Activated T-helper 17 cell treated with anti-CD3 and anti-CD28 coated beads, Interleukin-2, amount 50 U/mL, for 72 hours (primary cell): Measurements from ENCODE around the gene GMPR2. TPM values are rescaled to one million over a fixed set of nuclear protein-coding genes. Genes with fewer than 3 reads are reported as not detected.

Experiments
- ATAC-seq: fragments of 150-1000 bp; cut with Tn5 transposase; replicated peaks from 2 replicates; pipeline ENCODE4 v1.10.0; 2021; ENCODE audit warnings: mild to moderate bottlenecking, moderate library complexity
- H3K27ac Mint-ChIP-seq: one replicate; pipeline ENCODE4 v1.8.0; 2022; ENCODE audit warnings: mixed read lengths
- H3K27me3 Mint-ChIP-seq: one replicate; pipeline ENCODE4 v1.8.0; 2022; ENCODE audit warnings: mixed read lengths
- H3K36me3 Mint-ChIP-seq: one replicate; pipeline ENCODE4 v1.8.0; 2022; ENCODE audit warnings: low read depth, mild to moderate bottlenecking, mixed read lengths
- H3K4me1 Mint-ChIP-seq: one replicate; pipeline ENCODE4 v1.8.0; 2022; ENCODE audit warnings: mixed read lengths
- H3K4me3 Mint-ChIP-seq: one replicate; pipeline ENCODE4 v1.8.0; 2022; ENCODE audit warnings: mild to moderate bottlenecking, mixed read lengths
- H3K9me3 Mint-ChIP-seq: one replicate; pipeline ENCODE4 v1.8.0; 2022; ENCODE audit warnings: mixed read lengths
- total RNA-seq, 2 donors: library from RNA; stranded (reverse); gene quantifications; one replicate each; pipeline ENCODE4 v1.2.3, GENCODE V29; 2022

GMPR2 gene
- total RNA-seq, 2 donors from 2014 or later: 73.2 to 85.0 TPM

DNA sequence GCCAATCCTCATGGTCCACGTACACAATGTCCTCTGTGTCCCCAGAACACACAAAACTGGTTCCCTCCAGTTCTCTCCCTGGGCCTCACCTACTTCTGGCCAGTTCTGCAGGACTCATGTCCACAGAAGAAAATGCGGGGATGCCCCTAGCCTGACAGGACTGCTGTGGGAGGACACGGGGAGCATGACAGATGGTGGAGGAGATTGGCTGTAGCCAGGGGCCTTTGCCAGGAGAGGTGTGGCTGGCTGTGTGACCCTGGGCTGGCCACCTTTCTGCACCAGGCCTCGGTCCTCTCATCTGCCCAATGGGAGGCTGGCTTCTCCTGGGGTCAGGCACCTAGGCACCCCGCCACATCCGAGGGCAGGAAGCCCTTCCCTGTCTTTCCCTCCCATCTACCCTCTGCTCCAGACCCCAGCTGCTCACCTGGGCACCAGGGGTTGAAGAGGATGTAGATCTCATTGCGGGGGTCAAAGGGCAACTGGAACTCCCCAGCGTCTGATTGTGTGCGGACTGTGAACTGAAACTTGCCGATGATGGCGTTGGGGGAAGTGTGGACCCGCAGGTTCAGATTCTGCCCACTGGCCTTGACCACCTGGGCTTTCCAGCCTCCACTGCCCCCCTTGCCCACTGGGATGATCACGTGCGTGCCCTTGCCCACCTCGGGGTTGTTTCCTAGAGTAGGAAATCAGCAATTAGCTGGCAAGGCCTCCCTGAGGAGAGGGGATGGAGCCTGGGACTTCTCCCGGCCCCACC is 27.5 kb downstream of the GMPR2 start:
- H3K27ac Mint-ChIP-seq: no peak overlapping the region
- H3K9me3 Mint-ChIP-seq: no peaks in the 10 kb centered on the region
- peaks cover 11% of the 10 kb centered on the region for H3K36me3 Mint-ChIP-seq
- H3K4me1 Mint-ChIP-seq: no peaks in the 10 kb centered on the region
- no peak overlapping the region for H3K4me3 Mint-ChIP-seq
- H3K27me3 Mint-ChIP-seq: no peaks in the 10 kb centered on the region
- ATAC-seq: no peak

DNA sequence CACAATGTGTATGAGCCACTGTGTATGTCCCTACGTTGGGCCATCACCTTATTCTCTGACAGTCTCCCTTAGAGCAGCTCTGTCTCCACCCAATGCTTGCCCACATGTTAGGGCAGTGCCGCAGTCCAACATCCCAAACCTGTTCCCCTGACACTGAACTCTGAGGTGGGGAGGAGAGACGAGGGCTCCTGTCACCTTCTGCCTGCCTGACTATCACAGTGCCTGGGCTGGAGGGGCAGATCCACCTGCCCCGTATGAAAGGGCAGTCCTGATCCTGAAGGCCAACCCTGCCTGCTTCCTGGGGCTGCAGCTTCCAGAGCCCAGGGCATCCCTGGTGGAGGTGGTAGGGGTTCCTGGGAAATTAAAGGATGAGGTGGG is 28.0 kb downstream of the GMPR2 start:
- Mint-ChIP-seq H3K36me3 (peaks cover 9% of the 10 kb centered on the region), H3K4me3 (no peak overlapping the region), H3K27me3 (no peaks in the 10 kb centered on the region), H3K27ac (no peak overlapping the region), H3K4me1 (no peaks in the 10 kb centered on the region), H3K9me3 (no peaks in the 10 kb centered on the region)
- ATAC-seq: no peak

DNA sequence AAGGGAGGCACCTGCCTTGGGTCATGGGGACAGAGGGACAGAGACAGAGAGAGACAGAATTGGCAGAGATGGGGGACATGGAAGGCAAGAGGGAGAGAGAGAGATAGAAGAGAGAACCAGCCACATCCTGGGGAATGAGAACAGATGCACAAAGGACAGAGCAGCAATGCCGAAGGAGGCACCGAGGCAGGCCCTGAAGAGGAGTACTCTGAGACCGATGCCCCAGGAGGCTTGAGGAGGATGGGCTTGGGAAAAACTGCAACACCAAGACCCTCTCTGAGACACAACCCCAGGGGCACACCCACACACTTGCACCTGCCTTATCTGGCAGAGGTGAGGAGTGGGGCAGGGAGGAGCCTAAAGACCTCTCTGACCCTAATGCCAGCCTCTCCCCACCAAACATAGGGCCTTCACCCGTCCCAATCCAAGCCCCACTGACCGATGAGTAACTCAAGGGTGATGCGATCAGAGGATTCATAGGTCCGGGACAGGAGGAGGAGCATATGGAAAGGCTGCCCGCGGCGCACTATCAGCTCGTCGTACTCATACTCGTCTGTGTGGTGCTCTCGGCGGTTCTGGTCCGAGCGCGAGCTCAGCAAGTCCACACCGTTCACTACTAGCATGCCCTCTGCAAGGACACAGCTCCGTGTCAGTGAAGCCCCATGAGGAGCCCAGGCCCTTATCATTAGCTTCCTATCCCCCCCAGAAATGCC is 28.7 kb downstream of the GMPR2 start:
- H3K36me3 Mint-ChIP-seq: peaks cover 16% of the 10 kb centered on the region

DNA sequence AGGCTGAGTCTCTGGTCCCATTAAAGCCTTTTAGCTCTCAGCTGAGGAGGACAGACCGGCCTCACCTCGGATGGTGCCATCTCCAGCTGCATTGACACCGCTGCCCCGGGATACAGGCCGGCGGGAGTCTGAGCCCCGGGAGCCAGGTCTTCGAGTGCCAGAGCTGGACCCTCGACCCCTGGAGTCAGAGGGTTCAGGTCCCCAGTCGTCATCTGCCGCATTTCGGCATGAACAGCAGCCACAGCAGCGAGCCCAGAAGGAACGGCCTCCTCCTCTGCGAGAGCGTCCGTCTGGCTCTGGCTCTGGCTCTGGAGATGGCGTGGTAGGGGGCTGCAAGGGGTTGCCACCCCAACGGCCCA is 29.2 kb downstream of the GMPR2 start:
- no peak for ATAC-seq
- no peaks in the 10 kb centered on the region for H3K9me3 Mint-ChIP-seq
- no peak overlapping the region for H3K4me3 Mint-ChIP-seq
- H3K27me3 Mint-ChIP-seq: no peaks in the 10 kb centered on the region
- H3K4me1 Mint-ChIP-seq: no peaks in the 10 kb centered on the region
- H3K36me3 Mint-ChIP-seq: peaks cover 21% of the 10 kb centered on the region
- no peak overlapping the region for H3K27ac Mint-ChIP-seq

More for the DNA sequence above, 28.7 kb downstream of the GMPR2 start:
- Mint-ChIP-seq H3K4me1 (no peaks in the 10 kb centered on the region), H3K9me3 (no peaks in the 10 kb centered on the region), H3K27ac (no peak overlapping the region), H3K27me3 (no peaks in the 10 kb centered on the region), H3K4me3 (no peak overlapping the region)
- no peak for ATAC-seq

DNA sequence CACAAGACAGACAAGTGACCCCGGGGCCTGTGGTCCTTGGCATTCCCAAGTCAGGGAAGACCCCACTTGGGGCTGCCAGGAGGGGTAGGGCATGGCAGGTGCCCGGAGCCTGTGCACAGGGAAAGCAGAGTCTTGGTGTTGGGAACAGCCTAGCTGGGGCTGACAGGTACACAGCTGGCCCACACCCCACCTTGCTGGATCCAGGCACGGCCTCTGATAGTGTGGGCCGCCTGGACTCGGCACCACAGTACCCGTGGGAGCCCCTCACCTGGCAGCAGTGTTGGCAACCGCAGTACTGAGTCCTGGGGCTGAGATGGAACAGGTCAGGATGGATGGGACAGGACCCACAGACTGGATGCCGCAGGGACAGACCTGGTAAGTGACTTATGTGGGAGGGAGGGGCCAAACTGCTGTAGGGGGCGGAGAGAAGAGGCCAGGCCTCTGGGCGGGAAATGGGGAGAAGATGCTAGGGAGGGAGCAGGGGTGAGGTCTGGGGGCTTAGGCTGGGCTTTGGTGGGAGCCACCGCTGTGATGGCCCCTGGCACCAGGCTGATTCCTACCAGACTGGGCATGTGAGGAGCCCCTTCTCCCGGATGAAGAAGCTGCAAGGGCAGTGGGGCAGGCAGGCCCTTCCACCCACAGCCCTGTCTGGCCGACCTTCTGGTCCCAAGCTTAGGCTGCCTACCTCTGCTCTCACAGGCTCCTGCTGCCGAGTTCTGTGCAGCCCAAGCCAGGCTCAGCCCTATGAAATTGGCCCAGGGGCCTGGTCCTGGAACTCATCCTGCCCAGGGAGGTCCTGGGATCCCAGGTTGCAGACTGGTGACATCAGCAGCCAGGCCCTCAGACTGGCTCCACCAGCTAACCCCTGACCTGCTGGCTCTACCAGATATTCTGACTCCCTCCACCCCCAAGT is 30.3 kb downstream of the GMPR2 start, which contains the start of gene TGM1:
Gene TGM1 (minus strand): TSS at position 357 of the 913 bp plus-strand sequence. CDS start 825 bp downstream, outside the sequence.
- no peaks in the 10 kb centered on the region for H3K9me3 Mint-ChIP-seq
- H3K27me3 Mint-ChIP-seq: no peaks in the 10 kb centered on the region
- H3K4me3 Mint-ChIP-seq: no peak within 1 kb of the TSS
- peaks cover 4% of the 10 kb centered on the region for H3K4me1 Mint-ChIP-seq
- peaks cover 28% of the 10 kb centered on the region for H3K36me3 Mint-ChIP-seq
- H3K27ac Mint-ChIP-seq: no peak within 1 kb of the TSS
- no peak for ATAC-seq

DNA sequence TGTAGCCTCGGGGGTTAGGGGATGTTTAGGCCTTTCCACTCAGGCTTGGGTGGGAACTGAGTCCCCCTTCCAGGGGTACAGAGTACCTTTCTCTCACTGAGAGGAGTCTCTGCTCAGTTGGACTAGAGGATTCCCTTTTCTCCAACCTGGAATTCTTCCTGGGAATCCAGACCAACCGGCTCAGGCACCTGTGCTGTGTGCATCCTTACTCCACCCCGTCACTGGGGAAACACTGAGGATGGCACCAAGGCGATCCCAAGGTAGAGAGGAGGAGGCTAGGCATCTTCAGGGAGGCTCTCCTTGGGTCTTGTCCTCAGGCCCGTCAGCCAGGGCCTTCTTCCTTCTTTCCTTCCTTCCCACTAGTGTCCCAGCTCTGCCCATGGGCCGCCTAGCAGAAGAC is 31.1 kb downstream of the GMPR2 start:
- Mint-ChIP-seq H3K27me3 (no peaks in the 10 kb centered on the region), H3K4me3 (no peak overlapping the region), H3K4me1 (peaks cover 4% of the 10 kb centered on the region), H3K27ac (no peak overlapping the region), H3K9me3 (no peaks in the 10 kb centered on the region), H3K36me3 (peaks cover 28% of the 10 kb centered on the region)
- no peak for ATAC-seq

DNA sequence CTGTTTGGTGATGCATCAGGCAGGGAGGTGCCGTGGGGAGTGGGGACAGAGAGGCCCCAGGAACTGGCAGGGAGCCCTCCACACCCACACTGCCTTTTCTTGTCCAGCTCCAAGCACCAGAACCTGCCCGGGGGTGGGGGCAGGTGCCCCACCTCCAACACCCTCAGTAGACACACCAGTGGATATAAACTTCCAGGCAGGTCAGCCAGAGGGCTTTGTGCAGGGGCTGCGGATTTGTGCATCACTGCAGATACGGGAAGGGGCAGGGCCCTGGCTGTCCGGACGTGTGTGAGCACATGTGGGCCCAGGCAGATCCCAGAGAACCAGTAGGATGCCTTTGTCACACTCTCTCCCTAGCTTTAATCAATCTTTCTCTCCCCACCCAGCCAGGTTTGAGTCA is 31.6 kb downstream of the GMPR2 start:
- ATAC-seq: no peak
- no peaks in the 10 kb centered on the region for H3K27me3 Mint-ChIP-seq
- H3K4me1 Mint-ChIP-seq: peaks cover 4% of the 10 kb centered on the region
- H3K36me3 Mint-ChIP-seq: peaks cover 30% of the 10 kb centered on the region
- no peak overlapping the region for H3K27ac Mint-ChIP-seq
- no peaks in the 10 kb centered on the region for H3K9me3 Mint-ChIP-seq
- no peak overlapping the region for H3K4me3 Mint-ChIP-seq

DNA sequence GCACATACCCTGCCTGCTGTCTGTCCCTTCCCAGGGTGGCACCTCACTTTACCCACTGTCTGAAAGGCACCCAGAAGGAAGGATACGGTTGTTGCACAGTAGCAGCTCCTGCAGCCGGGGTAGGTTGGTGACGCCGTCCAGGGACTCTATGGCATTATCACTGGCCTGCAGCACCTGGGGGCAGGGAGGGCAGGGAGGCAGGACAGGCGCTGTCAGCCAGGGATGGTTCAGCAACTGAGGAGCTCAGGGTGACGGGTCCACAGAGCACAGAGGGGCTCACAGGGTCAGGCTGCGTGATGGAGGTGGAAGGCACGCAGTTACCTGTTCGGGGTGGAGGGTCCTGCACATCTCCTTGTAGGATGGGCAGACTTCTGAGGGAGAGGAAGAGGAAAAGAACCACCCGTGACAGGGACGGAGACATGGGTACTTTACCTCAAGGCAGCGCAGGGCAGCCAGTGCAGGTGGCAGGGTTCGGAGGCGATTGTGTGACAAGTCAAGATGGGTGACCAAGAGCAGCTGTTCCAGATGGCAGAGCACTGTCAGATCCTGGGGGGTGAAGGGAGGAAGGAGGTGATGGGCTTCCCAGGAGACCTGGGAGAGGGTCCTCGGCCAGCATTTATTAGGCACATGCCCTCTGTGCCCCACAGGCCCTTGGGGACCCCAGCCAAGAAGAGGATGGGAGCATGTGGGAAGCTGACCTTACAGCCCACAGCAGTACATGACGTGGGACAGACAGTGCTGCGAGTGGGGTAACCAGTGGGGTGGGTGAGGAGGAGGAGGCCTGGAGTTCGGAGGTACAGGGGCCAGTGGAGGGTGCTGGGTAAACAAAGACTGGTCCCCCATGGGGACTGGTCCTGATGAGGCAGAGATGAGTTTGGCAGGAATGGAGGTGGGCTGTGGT is 33.9 kb downstream of the GMPR2 start:
- peak overlapping the region; percentile 31 for H3K27ac Mint-ChIP-seq
- no peaks in the 10 kb centered on the region for H3K9me3 Mint-ChIP-seq
- no peak for ATAC-seq
- H3K4me1 Mint-ChIP-seq: peaks cover 5% of the 10 kb centered on the region
- no peaks in the 10 kb centered on the region for H3K27me3 Mint-ChIP-seq
- peaks cover 30% of the 10 kb centered on the region for H3K36me3 Mint-ChIP-seq
- H3K4me3 Mint-ChIP-seq: no peak overlapping the region

DNA sequence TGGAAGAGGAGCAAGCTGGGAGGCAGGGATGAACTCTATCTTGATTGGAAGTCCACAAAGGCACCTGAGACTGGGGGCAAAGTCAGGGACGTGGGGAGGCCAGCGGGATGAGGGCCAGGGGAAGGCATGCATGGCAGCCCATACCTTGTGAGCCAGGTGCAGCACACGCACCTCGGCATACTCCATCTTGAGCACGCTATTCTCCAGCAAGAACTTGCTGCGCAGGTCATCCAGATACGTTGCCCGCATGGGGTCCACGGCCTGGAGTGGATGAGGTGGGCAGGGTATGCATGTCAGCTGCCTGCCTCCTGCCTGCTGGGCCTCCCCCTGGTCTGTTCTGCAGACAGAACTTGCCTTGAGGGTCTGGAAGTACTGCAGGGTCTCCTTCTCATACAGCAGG is 34.8 kb downstream of the GMPR2 start:
- Mint-ChIP-seq H3K27ac (peak overlapping the region; percentile 31), H3K36me3 (peaks cover 30% of the 10 kb centered on the region)
- no peak for ATAC-seq

DNA sequence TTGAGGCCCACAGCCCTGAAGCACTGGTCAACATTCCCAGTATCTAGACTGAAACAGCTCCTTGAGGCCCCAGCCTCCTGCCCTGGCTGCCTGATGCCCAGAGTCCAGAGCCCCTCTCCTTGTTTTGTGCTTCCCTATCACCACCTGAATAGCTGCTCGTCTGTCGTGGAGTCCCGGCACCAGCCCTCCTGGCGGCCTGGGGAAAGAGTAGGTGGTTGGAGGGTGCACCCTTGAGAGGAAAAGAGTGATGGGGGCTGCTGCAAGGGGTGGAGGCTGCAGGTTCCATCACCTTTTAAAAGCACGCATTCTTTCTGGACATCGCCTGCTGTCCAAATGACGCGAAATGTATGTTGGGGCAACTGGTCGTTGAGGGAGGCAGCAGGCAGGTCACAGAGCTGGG is 35.5 kb downstream of the GMPR2 start:
- ATAC-seq: no peak
- Mint-ChIP-seq H3K4me1 (peaks cover 16% of the 10 kb centered on the region), H3K36me3 (peaks cover 30% of the 10 kb centered on the region), H3K27ac (no peak overlapping the region), H3K4me3 (no peak overlapping the region), H3K27me3 (no peaks in the 10 kb centered on the region), H3K9me3 (no peaks in the 10 kb centered on the region)

More for the DNA sequence above, 34.8 kb downstream of the GMPR2 start:
- Mint-ChIP-seq H3K27me3 (no peaks in the 10 kb centered on the region), H3K4me1 (peaks cover 14% of the 10 kb centered on the region), H3K4me3 (no peak overlapping the region), H3K9me3 (no peaks in the 10 kb centered on the region)

DNA sequence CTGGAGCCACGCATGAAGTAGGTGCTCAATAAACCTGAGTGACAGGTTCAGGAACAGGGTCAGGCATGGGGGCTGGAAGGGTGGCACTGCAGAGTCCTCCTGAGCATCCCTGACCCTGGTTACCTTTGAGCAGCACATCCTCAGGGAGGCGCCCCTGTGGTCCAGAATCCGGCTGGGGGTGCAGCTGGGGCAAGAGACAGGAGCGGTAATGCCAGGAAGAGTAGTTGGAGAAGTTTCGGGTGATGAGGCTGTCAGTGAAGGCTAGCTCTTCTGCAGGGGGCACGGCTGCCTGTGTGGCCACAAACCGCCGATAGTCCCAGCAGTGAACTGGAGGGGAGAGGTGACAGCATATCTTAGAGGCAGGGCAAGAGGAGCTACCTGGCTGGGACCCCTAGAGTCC is 36.6 kb downstream of the GMPR2 start:
- H3K36me3 Mint-ChIP-seq: peaks cover 30% of the 10 kb centered on the region
- H3K4me3 Mint-ChIP-seq: no peak overlapping the region
- H3K9me3 Mint-ChIP-seq: no peaks in the 10 kb centered on the region
- no peak overlapping the region for H3K27ac Mint-ChIP-seq
- no peaks in the 10 kb centered on the region for H3K27me3 Mint-ChIP-seq
- H3K4me1 Mint-ChIP-seq: peaks cover 27% of the 10 kb centered on the region
- no peak for ATAC-seq

DNA sequence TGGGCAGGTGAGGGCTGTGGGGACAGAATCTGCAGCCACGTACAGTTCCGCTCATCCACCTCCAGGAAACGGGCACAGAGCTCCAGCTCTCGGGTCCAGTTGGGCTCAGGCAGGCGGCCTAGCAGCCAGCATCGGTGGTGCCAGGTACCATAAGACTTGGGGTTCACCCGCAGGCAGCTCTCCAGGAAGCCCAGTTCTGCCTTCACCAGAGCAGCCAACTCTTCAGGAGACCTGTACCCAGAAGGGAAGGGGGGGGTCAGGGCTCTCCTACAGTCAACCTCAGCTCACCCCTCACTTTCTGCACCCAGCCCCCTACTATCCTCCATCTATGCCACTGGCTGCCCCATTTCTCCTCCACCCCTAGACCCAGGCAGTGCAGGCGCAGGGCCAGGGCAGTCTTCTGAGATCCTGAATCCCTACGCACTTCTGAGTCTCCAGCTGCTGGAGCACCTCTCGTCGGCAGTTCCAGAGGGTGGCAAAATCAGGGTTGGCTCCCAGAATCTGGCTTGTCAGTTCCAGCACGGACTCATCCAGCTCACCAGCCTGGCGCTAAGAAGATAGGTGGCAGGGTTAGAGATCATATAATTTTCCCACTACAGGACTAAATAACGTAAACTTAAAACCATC is 37.3 kb downstream of the GMPR2 start:
- Mint-ChIP-seq H3K36me3 (peaks cover 30% of the 10 kb centered on the region), H3K9me3 (no peaks in the 10 kb centered on the region), H3K4me3 (peak overlapping the region; percentile 97), H3K4me1 (peaks cover 29% of the 10 kb centered on the region), H3K27ac (no peak overlapping the region), H3K27me3 (no peaks in the 10 kb centered on the region)
- no peak for ATAC-seq

DNA sequence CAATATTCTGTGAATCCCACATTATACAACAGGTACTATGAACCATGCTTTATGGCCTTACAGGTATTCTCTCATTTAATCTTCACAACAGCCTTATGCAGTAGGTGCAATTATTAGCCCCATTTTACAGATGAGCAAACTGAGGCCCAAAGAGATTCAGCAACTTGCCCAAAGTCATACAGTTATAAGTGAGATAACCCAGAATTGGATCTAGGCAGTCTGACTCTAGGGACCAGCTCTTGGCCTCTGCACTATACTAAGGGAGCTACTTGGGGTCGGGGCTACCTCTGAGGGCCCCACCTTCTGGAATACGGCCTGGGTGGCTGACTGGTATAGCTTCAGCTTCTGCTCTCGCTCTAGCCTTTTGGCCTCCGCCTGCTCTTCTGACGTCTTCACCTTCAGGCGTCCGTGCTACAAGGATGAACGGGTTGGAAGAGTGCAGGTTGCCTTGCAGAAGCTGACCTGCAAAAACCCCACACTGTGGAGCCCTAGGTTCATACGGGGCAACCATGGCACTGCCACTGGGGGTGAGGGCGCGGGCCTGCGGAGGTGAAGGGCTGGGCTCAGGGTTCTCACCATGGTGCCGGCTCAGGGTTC is 37.9 kb downstream of the GMPR2 start:
- Mint-ChIP-seq H3K27me3 (no peaks in the 10 kb centered on the region), H3K4me3 (peak overlapping the region; percentile 97), H3K27ac (peak overlapping the region; percentile 95), H3K4me1 (peaks cover 34% of the 10 kb centered on the region), H3K36me3 (peaks cover 27% of the 10 kb centered on the region), H3K9me3 (no peaks in the 10 kb centered on the region)
- ATAC-seq: no peak
